Dermis microvascular lymphatic vessel endothelial cell (primary cell): Measurements from ENCODE around the gene FBXL16. TPM values are rescaled to one million over a fixed set of nuclear protein-coding genes. Genes with fewer than 3 reads are reported as not detected.

Source experiments
- DNase-seq, 2 donors: peaks; one replicate each; pipeline versions ENCODE4 v3.0.0 to v3.0.0-alpha.2; 2010; ENCODE audit warnings: low read depth in 2 of 2
- total RNA-seq: library from RNA; depleted of rRNA; stranded (reverse); fragments of >200 nt; gene quantifications from 2 replicates; pipeline ENCODE4 v1.2.1, GENCODE V29; 2014

The FBXL16 gene
- total RNA-seq, 1 donor from 2014 or later, result under 0.01 TPM

DNA sequence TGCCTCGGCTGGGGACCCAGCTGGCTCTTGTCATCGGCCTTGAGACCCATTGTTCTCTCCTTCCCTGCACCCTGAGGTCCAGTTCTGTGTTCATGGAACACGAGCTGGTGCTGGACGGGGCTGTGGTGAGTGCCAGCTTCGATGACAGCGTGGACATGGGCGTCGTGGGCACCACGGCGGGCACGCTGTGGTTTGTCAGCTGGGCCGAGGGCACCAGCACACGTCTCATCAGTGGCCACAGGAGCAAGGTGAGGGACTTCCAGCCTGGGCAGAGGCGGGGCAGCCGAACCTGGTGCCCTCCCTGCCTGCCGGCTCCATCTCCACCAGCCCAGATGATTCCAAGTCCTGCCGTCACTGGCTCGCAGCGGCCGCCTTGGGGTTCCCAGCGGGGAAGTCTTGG lies 43.0 kb downstream of the FBXL16 start:
- DNase-seq, result no peak

- no peak for DNase-seq
These were observed 43.5 kb downstream of the FBXL16 start for GRCh38 chr16:662095-662494.

- no peak for DNase-seq
These were observed 44.3 kb downstream of the FBXL16 start for GRCh38 chr16:661184-661821.

GRCh38 chr16:660459-661183 lies 45.0 kb downstream of the FBXL16 start:
- DNase-seq, result peak; percentile 77 to 93

DNA sequence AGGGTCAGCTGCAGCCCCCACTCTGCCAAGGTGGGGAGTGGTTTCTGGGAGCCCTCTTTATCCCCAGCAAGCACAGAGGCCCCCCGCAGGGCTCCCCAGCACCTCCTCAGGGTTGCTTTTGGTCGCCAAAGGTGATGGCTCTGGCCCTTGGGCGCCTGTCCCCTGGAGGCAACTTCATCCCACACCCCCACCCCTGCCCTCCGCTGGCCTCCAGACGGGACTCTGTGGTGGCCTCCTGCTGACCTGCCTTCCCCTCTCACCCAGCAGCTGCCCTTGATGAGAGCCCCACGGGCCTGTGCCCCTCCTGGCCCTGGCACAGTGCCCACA lies 45.5 kb downstream of the FBXL16 start:
- DNase-seq, result no peak

DNA sequence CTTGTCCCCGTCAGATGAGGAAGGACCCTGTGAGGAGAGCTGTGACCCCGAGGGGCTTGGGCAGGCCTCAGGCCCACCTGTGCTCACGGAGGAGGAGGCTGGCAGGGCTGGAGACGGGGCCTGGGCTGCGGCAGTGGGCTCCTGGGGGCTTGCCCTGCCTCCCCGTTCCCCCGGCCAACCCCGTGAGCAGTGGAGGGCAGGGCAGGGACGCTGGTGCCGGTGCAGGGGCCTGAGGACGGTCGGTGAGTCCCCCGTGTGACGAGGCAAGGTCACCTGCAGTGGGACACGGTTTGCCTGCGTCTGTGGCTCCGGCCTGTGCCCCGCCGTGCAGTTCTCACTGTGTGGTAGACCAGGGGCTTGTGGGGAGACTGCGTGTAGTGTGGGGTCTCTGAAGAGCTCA lies 46.0 kb downstream of the FBXL16 start:
- DNase-seq, result no peak

DNA sequence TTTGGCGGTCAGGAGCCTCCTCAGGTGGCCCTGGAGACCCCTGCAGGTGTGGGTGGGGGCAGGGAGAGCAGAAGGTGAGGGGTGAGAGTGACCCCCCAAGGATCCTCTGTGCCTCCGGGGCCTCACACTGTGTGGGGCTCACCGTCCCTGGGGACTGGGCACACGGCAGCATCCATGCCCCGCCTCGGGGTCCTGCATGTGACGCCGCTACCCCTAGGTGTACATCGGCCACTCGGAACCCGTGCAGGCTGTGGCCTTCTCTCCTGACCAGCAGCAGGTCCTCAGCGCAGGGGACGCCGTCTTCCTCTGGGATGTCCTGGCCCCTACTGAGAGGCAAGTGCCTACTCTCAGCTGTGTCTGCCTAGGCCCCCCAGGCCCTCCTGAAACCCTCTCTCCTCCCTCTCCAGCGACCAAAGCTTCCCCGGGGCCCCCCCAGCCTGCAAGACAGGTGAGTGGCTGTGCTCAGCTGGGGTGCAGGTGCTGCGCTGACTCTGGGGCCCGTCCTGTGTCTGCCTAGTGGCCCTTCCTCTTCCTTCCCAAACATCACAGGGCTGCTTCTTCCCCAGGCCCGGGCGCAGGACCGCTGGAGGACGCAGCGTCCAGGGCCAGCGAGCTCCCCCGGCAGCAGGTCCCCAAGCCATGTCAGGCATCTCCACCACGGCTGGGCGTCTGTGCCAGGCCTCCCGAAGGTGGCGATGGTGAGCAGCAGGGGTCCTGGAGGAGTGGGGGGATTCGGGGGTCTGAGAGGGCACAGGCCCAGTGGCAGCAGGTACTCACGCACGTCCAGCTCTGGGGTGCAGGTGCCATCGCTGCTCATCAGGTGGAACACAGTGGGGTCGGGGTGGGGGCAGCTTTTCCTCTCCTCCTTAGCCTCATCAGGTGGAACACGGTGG lies 46.7 kb downstream of the FBXL16 start:
- DNase-seq, result no peak

- no peak for DNase-seq
These were observed 48.1 kb downstream of the FBXL16 start for GRCh38 chr16:657487-657886.

- no peak for DNase-seq
These were observed 51.6 kb downstream of the FBXL16 start for GRCh38 chr16:654034-654433.

DNA sequence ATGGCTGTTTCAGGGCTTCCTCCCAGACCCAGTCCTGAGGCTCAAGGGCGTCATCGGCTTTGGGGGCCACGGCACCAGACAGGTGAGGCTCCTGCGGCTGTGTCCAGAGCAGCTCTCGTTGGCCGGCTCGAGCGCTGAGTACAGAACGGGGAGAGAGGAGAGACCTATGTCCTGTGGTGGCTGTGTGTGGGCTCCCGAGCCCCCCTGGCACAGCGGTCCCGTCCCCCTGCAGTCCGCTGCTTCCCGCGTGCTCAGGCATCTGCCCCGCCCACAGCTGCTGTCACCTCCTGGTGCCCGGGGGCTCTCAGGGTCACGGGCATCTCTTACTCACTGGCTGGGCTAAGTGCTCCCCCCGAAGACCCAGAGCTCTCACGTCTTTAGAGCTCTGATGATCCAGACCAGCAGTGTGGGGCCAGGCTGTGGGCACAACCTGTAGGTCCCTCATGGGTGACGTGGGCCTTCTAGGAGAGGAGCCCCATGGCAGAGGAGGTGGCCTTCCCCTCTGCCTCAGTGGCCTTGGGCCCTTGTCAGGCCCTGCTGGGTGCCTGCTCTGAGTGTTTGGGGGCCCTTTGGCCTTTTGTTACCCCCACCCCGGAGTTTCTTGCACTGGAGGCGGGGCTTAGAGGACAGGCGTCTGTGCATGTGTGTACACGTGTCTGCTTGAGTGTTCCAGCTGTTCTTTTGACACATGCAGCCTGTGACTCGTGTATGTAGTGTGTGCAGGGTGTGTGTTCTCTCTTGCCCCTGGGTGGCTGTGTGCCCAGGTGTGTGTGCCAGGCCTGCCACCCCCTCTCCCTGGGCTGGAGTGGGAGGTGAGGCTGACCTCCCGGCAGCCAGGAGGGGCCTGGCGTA lies 52.9 kb downstream of the FBXL16 start:
- no peak for DNase-seq

DNA sequence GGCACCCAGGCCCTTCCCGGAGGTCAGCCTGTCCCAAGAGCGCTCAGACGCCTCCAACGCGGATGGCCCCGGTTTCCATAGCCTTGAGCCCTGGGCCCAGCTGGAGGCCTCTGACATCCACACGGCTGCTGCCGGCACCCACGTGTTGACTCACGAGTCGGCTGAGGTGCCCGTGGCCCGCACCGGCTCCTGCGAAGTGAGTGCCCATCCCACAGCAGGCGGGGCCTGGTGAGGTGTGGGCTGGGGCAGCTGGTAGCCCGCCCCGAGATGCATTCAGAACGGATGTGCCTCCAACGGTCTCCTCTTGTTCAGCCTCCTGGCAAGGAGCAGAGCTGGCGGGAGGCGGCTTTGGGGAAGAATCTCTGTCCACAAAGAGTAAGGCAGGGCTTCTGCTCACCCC lies 53.8 kb downstream of the FBXL16 start:
- DNase-seq, result no peak

DNA sequence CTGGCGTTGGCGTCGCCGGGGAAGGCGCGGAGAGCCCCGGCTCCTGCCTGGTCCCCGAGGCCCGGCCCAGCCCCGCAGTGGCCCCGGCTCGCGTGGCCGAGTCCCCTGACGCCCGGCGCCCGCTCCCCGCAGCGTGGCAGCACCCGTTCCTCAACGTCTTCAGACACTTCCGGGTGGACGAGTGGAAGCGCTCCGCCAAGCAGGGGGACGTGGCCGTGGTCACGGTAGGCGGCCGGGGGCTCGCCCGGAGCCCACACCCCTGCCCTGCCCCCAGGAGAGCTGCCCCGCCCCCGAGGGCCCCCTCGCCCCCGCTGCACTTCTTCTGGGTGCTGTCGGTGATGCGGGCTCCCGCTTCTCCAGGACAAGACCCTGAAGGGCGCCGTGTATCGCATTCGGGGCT lies 56.0 kb downstream of the FBXL16 start:
- DNase-seq, result no peak

GRCh38 chr16:648781-649589 lies 56.6 kb downstream of the FBXL16 start, which contains the start of gene WDR90:
TSS of gene WDR90 (plus strand) at chr16:649365. CDS start at chr16:649417, 52 bp downstream.
- DNase-seq, result peak; percentile 82 to 91

- DNase-seq, result peak in 1 of 2 donors; percentile 27
These were observed 57.4 kb downstream of the FBXL16 start for GRCh38 chr16:648071-648780.

DNA sequence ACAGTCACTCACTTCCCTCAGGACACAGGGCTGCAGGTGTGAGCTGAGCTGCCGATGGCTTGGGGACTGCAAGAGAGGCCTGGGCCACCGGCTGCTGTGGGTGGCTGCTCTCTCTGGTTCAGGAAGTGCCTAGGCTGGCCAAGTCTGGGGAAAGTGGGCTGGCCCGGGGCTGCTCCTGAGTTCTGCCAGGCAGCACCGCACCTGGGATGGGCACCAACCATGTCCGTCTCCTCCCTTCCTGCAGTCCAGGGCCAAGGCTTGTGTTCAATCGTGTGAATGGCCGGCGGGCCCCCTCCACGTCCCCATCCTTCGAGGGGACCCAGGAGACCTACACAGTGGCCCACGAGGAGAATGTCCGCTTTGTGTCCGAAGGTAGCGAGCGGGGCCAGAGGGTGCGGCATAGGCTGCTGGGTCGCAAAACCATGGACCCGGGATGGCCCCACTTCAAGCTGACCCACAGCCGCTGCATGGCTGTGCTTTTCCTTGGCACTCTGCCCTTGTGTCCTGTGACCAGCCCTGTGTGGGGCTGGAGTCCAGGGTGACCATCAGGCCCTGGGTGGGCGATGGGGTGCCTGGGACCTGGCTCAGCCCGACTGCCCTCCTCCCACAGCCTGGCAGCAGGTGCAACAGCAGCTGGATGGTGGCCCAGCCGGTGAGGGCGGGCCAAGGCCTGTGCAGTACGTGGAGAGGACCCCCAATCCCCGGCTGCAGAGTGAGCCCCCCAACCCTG lies 58.3 kb downstream of the FBXL16 start:
- no peak for DNase-seq

DNA sequence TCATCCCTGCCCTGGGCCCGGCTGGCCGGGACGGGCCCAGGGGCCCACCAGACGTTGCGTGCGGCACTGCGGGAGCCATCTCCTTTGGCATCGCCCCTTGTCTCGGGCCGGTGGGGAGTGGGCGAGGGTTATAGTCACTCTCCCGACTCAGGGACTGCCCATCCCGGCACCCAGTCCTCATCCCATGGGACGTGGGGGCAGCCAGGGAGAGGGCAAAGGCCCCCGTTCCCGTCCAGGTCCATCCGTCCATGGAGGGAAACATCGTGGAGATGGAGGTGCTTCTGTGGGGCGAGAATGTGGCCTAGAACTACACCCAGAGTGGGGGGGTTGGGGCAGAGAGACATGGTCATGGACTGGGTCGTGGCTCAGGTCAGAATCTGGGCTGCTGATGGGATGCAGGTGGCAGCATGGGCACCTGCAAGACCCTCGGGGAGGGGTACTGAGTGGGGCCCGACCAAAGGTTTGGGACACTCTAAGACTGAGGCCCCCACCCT lies 58.9 kb downstream of the FBXL16 start:
- no peak for DNase-seq

GRCh38 chr16:645852-646678 lies 59.5 kb downstream of the FBXL16 start:
- no peak for DNase-seq

DNA sequence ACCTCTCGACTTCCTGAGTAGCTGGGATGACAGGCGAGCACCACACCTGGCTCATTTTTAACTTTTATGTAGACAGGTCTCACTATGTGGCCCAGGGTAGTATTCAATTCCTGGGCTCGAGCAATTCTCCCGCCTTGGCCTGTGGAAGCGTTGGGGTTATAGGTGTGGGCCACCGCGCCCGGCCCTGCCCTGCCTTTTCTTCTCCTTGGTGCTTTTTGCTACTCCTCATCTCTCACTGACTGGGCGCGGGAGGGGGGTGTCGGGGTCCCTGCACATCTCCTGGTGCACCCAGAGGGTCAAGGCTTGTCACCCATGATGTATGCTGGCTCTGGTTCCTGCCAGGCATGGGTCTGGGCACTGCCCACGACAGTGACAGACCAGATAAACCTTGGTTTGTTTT lies 61.0 kb downstream of the FBXL16 start:
- no peak for DNase-seq
